ENCODE measurements around the gene ZDHHC8. TPM values are rescaled to one million over a fixed set of nuclear protein-coding genes. Genes with fewer than 3 reads are reported as not detected.

The ZDHHC8 gene
- total RNA-seq, 2 experiments from 2014 or later: 44.5 to 44.8 TPM

DNA sequence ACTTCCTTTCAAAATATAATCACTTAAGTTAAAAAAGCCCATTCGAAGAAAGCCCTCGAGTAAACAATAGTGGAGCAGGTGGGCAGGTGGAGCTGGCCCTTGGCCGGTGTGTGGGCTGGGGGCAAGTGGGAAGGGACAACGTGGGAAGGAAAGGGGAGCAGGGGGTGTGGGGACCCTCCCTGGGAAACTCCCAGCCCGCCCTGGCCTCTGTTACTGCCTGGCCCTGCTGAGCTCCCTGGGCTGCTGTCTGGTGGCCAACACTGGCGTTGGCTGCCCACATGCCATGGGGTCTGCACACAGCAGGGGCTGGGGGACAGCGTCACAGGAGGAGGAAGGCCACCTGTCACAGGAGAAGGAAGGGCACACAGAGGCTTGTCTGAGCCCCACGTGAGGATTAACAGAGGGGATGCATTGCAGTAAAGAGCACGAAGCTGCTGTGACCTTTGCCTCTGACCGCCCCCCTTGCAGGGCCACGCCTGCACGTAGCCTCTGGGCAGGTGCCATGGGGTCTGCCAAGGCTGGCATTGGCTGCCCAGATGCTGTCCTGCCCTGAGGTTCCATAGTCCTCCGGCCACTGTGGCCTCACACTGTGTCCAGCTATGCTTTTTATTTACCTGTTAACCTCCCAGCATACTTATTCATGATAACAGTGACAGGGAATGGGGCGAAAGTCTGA, 55.4 kb downstream of the ZDHHC8 start:
- TF ChIP-seq, protein P1, sequence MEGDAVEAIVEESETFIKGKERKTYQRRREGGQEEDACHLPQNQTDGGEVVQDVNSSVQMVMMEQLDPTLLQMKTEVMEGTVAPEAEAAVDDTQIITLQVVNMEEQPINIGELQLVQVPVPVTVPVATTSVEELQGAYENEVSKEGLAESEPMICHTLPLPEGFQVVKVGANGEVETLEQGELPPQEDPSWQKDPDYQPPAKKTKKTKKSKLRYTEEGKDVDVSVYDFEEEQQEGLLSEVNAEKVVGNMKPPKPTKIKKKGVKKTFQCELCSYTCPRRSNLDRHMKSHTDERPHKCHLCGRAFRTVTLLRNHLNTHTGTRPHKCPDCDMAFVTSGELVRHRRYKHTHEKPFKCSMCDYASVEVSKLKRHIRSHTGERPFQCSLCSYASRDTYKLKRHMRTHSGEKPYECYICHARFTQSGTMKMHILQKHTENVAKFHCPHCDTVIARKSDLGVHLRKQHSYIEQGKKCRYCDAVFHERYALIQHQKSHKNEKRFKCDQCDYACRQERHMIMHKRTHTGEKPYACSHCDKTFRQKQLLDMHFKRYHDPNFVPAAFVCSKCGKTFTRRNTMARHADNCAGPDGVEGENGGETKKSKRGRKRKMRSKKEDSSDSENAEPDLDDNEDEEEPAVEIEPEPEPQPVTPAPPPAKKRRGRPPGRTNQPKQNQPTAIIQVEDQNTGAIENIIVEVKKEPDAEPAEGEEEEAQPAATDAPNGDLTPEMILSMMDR (IDR thresholded peaks at IDR 0.05): no peak
- Mint-ChIP-seq H3K27ac (no peak overlapping the region), H3K4me3 (no peak overlapping the region), H3K36me3 (ENCODE audit: low read depth) (no peaks in the 10 kb centered on the region), H3K4me1 (ENCODE audit: low read depth) (peaks cover 3% of the 10 kb centered on the region), H3K9me3 (no peaks in the 10 kb centered on the region), H3K27me3 (no peaks in the 10 kb centered on the region)
- CTCF ChIA-PET: interaction anchor here (0.5 to 1.2 kb wide), 2 partner anchors 10 to 115 kb away, joined by 3 read pairs; no protein-coding TSS in a partner anchor
- intact Hi-C loops (cut with micrococcal nuclease): no loop called here
- ATAC-seq (no peak), DNase-seq (no peak)
- POLR2A ChIA-PET: interaction anchor here (0.8 kb wide), 1 partner anchor 69 kb away, joined by 3 read pairs; no protein-coding TSS in a partner anchor

DNA sequence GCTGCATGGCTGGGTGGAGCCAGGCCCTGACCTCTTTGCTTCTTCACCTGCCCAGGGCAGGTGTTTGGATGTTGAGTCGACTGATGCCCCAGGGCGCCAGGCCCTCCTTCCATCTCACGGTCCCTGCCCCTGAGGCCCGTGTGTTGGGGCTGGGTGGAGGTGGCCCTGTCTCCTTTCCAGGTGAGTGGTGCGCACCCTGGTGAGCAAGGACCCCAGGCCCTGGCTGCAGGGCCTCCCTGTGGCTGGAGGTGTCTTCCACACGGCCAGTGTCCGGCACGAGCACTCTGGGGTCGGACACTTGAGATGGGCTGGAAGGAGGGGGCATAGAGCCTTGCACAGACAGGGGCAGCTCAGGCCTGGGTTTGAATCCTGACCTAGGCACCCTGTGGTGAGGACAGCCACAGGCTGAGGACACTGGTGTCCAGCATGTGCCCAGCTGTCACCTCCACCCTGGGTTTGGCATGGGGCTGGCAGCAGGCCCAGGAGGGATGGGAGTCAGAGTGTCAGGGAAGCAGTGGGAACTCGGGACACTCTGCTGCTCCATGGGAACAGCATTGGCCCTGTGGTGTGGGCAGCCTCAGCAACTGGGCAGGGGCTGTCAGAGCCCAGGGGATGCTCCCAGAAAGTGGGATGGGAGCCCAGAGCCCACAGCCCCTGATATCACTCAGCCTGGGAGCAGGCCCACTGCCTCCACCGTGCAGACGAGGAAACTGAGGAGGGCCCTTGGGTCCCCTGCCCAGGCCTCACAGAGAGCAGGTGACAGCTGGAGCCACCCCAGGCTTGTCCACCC, 56.4 kb downstream of the ZDHHC8 start:
- Mint-ChIP-seq H3K36me3 (ENCODE audit: low read depth) (no peaks in the 10 kb centered on the region), H3K4me1 (ENCODE audit: low read depth) (peaks cover 3% of the 10 kb centered on the region), H3K27ac (no peak overlapping the region), H3K27me3 (no peaks in the 10 kb centered on the region), H3K9me3 (no peaks in the 10 kb centered on the region), H3K4me3 (no peak overlapping the region)
- ATAC-seq: no peak
- ChIA-PET CTCF (interaction anchor here (1.2 kb wide), 1 partner anchor 9 kb away, joined by 3 read pairs; no protein-coding TSS in a partner anchor), POLR2A (no interaction called here)
- TF ChIP-seq, protein P1 (IDR thresholded peaks at IDR 0.05): no peak
- intact Hi-C loops (cut with micrococcal nuclease): no loop called here
- DNase-seq: no peak

DNA sequence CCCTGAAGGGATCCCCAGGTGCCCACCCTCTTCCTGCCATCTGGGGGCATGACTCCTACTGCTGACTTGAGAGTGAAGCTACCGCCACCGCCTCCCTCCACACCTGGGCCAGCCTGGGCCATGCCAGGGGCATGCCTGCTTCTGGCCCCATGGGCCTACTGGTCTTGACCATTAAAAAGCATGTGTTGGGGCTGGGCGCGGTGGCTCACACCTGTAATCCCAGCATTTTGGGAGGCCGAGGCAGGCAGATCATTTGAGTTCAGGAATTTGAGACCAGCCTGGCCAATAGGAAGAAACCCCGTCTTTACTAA, 56.9 kb downstream of the ZDHHC8 start:
- Mint-ChIP-seq H3K4me3 (no peak overlapping the region), H3K27me3 (no peaks in the 10 kb centered on the region), H3K4me1 (ENCODE audit: low read depth) (peaks cover 3% of the 10 kb centered on the region), H3K27ac (no peak overlapping the region), H3K9me3 (no peaks in the 10 kb centered on the region), H3K36me3 (ENCODE audit: low read depth) (no peaks in the 10 kb centered on the region)
- ChIA-PET CTCF (no interaction called here), POLR2A (no interaction called here)
- intact Hi-C loops (cut with micrococcal nuclease): no loop called here
- TF ChIP-seq, protein P1 (IDR thresholded peaks at IDR 0.05): no peak
- ATAC-seq (no peak), DNase-seq (no peak)

DNA sequence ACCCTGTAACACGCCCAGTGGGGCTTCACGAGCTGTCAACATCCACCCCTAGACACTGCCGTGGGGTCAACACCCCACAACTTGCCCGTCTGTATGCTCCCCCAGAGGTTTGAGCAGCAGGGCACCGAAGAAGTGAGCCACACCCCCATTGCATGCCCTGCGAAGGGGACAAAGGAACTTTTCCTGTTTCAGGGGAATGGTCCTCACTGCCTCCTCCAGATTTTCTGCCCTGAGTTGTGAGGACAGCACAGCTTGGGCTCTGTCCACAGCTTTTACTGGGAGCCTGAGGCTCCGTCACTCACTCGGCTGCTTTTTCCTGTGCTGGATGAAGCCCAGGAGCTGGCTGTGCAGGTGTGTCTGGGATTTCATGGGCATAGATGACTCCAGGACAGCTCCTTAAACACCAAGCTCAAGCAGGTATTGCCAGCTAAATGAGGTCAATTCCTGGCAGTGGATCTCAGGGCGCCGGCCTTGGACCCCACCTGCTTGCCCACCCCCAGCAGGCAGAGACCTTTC, 59.5 kb downstream of the ZDHHC8 start:
- ATAC-seq: no peak
- intact Hi-C loops (cut with micrococcal nuclease): no loop called here
- no peak for DNase-seq
- ChIA-PET POLR2A (no interaction called here), CTCF (no interaction called here)
- Mint-ChIP-seq H3K4me1 (ENCODE audit: low read depth) (peaks cover 3% of the 10 kb centered on the region), H3K4me3 (no peak overlapping the region), H3K9me3 (no peaks in the 10 kb centered on the region), H3K36me3 (ENCODE audit: low read depth) (no peaks in the 10 kb centered on the region), H3K27ac (no peak overlapping the region), H3K27me3 (no peaks in the 10 kb centered on the region)
- TF ChIP-seq, protein P1 (IDR thresholded peaks at IDR 0.05): no peak

DNA sequence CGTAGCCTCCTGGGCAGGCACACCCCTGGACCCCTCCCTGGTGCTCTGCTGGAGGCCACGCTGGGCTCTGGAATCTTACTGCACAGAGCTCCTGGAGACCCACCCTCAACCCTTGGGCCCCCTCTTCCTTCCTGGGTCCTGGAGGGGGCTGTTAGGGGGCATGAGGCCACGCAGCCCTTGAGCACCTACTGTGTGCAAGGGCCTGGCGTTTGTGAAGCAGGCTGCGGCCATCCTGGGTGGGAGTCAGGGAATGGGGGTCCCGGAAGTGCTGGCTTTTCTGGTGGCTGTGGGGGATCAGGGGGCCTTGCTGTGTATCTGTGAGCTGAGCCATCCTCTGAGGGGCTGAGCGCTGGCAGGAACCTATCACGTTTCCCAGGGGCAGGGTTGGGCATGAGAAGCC, 60.2 kb downstream of the ZDHHC8 start:
- ChIA-PET CTCF (no interaction called here), POLR2A (no interaction called here)
- Mint-ChIP-seq H3K36me3 (ENCODE audit: low read depth) (no peaks in the 10 kb centered on the region), H3K27ac (no peak overlapping the region), H3K4me3 (no peak overlapping the region), H3K4me1 (ENCODE audit: low read depth) (peaks cover 3% of the 10 kb centered on the region), H3K27me3 (no peaks in the 10 kb centered on the region), H3K9me3 (no peaks in the 10 kb centered on the region)
- ATAC-seq (no peak), DNase-seq (no peak)
- TF ChIP-seq, protein P1 (IDR thresholded peaks at IDR 0.05): no peak
- intact Hi-C loops (cut with micrococcal nuclease): no loop called here
